ENCODE results near the gene STX1A. TPM values are rescaled to one million over a fixed set of nuclear protein-coding genes. Genes with fewer than 3 reads are reported as not detected.

STX1A gene
- polyA plus RNA-seq, 1 donor (not counting 4 experiments of a cell fraction or from before 2014, with no cell fraction given), result 22.4 TPM

DNA sequence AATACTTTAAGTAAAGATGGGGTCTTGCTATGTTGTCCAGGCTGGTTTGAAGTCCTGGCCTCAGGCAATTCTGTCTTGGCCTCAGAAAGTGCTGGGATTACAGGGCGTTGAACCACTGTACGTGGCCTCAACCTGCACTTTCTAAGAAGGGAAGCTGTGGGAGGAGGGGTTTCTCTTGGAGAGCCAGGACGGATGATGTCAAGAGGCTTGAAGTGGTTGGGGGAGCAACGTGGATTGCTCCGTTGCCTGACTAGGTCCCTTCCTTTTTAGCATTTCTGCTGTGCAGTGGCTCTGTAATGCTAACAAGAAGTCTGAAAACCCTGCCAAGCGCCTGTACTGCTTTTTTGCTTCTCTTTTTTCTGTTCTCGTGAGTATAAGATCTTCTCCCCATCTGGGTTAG, 28.8 kb downstream of the STX1A start:
- DNase-seq (ENCODE audit: low read depth, low spot score) (no peak), FAIRE-seq (no peak)
- Histone ChIP-seq H4K20me1 (ENCODE audit: control insufficient read depth, extremely low read depth, insufficient read depth, low read length) (no peaks in the 10 kb centered on the region), H2AFZ (ENCODE audit: control insufficient read depth, low read length) (no peak overlapping the region), H3K27ac (ENCODE audit: control insufficient read depth, insufficient read depth, low read length) (no peak overlapping the region), H3K79me2 (ENCODE audit: control insufficient read depth, insufficient read depth, low read length) (peaks cover 14% of the 10 kb centered on the region), H3K9me3 (ENCODE audit: control insufficient read depth, low read depth, low read length) (no peaks in the 10 kb centered on the region), H3K4me2 (ENCODE audit: control insufficient read depth, extremely low read depth, insufficient read depth, low read depth, low read length) (no peak overlapping the region), H3K9me1 (ENCODE audit: control insufficient read depth, extremely low read depth, insufficient read depth, low read length) (no peaks in the 10 kb centered on the region), H3K4me1 (ENCODE audit: control insufficient read depth, extremely low read depth, insufficient read depth, low read length) (no peaks in the 10 kb centered on the region), H3K9ac (ENCODE audit: control insufficient read depth, extremely low read depth, insufficient read depth, low read length) (no peak overlapping the region), H3K27me3 (ENCODE audit: control insufficient read depth, extremely low read depth, insufficient read depth, low read length) (no peaks in the 10 kb centered on the region), H3K36me3 (ENCODE audit: control insufficient read depth in 2 of 2, extremely low read depth in 1 of 2, insufficient read depth in 2 of 2, low read length in 2 of 2) (peaks cover 33 to 46% of the 10 kb centered on the region in 2 experiments), H3K4me3 (ENCODE audit: control insufficient read depth in 2 of 3, extremely low read depth in 1 of 3, insufficient read depth in 2 of 3, low read depth in 1 of 3, low read length in 3 of 3) (no peak overlapping the region)
- TF ChIP-seq, protein P1, sequence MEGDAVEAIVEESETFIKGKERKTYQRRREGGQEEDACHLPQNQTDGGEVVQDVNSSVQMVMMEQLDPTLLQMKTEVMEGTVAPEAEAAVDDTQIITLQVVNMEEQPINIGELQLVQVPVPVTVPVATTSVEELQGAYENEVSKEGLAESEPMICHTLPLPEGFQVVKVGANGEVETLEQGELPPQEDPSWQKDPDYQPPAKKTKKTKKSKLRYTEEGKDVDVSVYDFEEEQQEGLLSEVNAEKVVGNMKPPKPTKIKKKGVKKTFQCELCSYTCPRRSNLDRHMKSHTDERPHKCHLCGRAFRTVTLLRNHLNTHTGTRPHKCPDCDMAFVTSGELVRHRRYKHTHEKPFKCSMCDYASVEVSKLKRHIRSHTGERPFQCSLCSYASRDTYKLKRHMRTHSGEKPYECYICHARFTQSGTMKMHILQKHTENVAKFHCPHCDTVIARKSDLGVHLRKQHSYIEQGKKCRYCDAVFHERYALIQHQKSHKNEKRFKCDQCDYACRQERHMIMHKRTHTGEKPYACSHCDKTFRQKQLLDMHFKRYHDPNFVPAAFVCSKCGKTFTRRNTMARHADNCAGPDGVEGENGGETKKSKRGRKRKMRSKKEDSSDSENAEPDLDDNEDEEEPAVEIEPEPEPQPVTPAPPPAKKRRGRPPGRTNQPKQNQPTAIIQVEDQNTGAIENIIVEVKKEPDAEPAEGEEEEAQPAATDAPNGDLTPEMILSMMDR (optimal IDR thresholded peaks at IDR 0.05 in 1 of 3, IDR thresholded peaks at IDR 0.05 in 1 of 3, conservative IDR thresholded peaks at IDR 0.05 in 1 of 3; ENCODE audit: extremely low read depth in 1 of 3, insufficient read depth in 2 of 3, low read length in 3 of 3), result no peak
- no peak for TF ChIP-seq EZH2 (IDR thresholded peaks at IDR 0.05; ENCODE audit: low read length)
- dilution Hi-C loops (cut with MboI; ENCODE audit: extremely low pct_ligation_motif_present, low sequenced_read_pairs), result no loop called here

DNA sequence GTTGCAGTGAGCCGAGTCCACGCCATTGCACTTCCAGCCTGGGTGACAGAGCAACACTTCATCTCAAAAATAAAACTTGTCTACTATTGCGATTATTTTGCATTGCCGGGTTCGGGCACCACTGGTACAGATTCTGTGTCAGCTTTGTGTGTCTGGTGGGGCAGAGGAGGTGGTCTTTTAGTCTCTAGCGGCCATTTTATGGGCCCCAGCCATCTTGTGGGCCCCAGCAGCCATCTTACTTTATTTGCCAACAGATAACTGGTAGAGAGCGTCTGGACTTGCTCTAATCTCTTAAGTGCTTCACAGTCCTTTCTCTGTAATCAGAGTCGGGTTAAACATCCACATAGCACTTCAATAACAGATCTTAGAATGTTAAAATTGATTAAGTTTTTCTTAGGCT, 31.2 kb downstream of the STX1A start:
- peaks cover 26 to 30% of the 10 kb centered on the region in 2 experiments for H3K36me3 ChIP-seq (ENCODE audit: control insufficient read depth in 2 of 2, extremely low read depth in 1 of 2, insufficient read depth in 2 of 2, low read length in 2 of 2)
- no peak overlapping the region for H3K4me2 ChIP-seq (ENCODE audit: control insufficient read depth, extremely low read depth, insufficient read depth, low read depth, low read length)
- H4K20me1 ChIP-seq (ENCODE audit: control insufficient read depth, extremely low read depth, insufficient read depth, low read length), result no peaks in the 10 kb centered on the region
- no peaks in the 10 kb centered on the region for H3K27me3 ChIP-seq (ENCODE audit: control insufficient read depth, extremely low read depth, insufficient read depth, low read length)
- no peak overlapping the region for H2AFZ ChIP-seq (ENCODE audit: control insufficient read depth, low read length)
- no peak overlapping the region for H3K27ac ChIP-seq (ENCODE audit: control insufficient read depth, insufficient read depth, low read length)
- FAIRE-seq (no peak), DNase-seq (ENCODE audit: low read depth, low spot score) (no peak)
- no peak overlapping the region for H3K4me3 ChIP-seq (ENCODE audit: control insufficient read depth in 2 of 3, extremely low read depth in 1 of 3, insufficient read depth in 2 of 3, low read depth in 1 of 3, low read length in 3 of 3)
- TF ChIP-seq EZH2 (IDR thresholded peaks at IDR 0.05; ENCODE audit: low read length), result no peak
- TF ChIP-seq, protein P1 (optimal IDR thresholded peaks at IDR 0.05 in 1 of 3, IDR thresholded peaks at IDR 0.05 in 1 of 3, conservative IDR thresholded peaks at IDR 0.05 in 1 of 3; ENCODE audit: extremely low read depth in 1 of 3, insufficient read depth in 2 of 3, low read length in 3 of 3), result no peak
- peaks cover 36% of the 10 kb centered on the region for H3K79me2 ChIP-seq (ENCODE audit: control insufficient read depth, insufficient read depth, low read length)
- no peaks in the 10 kb centered on the region for H3K9me3 ChIP-seq (ENCODE audit: control insufficient read depth, low read depth, low read length)
- dilution Hi-C loops (cut with MboI; ENCODE audit: extremely low pct_ligation_motif_present, low sequenced_read_pairs), result no loop called here
- no peaks in the 10 kb centered on the region for H3K9me1 ChIP-seq (ENCODE audit: control insufficient read depth, extremely low read depth, insufficient read depth, low read length)
- H3K9ac ChIP-seq (ENCODE audit: control insufficient read depth, extremely low read depth, insufficient read depth, low read length), result no peak overlapping the region
- H3K4me1 ChIP-seq (ENCODE audit: control insufficient read depth, extremely low read depth, insufficient read depth, low read length), result no peaks in the 10 kb centered on the region
